HG03378 (cell line): Measurements from ENCODE around the gene PTPRN2.
"Not testable (repeated sequence)": the region's sequence is repeated elsewhere in the genome, so short reads cannot be mapped to it uniquely, and the experiment has no call there.

Experiments used
- ATAC-seq: cut with Tn5 transposase; IDR thresholded peaks from one replicate; pipeline ENCODE4 v1.9.1; 2021; ENCODE audit warnings: mild to moderate bottlenecking, moderate library complexity; ENCODE audit not compliant: unreplicated experiment

Gene PTPRN2

DNA sequence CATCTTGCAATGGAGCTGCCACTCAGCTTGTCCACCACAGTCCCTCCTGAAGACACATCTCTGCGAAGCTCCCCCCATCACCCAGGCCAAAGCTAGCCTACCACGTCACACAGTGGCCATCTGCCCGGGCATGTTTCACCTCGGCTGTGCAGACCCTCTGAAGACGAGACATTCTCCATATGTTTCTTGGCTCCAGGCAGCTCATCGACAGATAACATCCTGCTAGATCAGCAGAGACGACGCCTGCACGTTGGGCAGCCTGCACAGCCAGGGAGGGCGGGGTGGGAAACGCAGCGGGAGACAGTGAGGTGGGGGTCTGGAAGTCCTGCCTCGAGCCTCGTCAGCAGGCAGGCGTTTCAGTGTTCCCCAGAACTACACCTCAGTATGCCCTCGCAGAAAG is 53.0 kb downstream of the PTPRN2 start:
- no peak for ATAC-seq

- ATAC-seq: not testable (repeated sequence)
Observed at GRCh38 chr7:158534134-158534515, 53.5 kb downstream of the PTPRN2 start.

DNA sequence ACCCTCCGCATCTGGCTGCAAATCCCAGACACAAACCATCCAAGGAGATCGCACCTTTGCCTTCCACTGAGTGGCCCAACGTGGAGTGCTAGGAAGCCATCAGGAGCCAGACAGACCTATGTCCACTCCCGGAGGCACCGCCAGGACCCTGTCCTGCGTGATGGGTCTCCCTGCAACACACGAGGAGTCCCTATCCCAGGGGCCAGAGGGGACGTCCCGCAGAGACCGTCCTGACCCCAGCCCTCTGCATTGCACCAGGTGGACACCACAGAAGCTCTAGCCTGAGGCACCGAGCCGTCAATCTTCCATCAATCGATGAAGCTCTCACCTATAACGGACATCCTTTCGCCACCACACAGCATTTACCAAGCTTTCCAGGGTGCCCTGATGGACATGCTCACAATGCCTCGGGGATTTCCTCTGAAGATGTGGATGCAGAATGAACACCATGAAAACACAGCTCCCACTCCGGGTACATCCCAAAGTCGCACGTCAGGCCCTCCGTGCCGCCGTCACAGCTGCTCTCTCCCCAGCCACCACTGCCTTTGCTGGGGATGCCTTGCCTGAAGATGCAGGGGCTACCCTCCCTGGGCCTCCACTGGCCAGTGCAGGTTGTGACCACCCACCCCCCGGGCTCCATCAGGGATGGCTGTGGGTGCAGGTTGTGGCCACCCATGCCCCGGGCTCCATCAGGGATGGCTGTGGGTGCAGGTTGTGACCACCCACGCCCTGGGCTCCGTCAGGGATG is 54.1 kb downstream of the PTPRN2 start:
- no peak for ATAC-seq

GRCh38 chr7:158532093-158532627 is 55.5 kb downstream of the PTPRN2 start:
- ATAC-seq: no peak

- ATAC-seq: no peak
Observed at GRCh38 chr7:158531661-158532060, 56.0 kb downstream of the PTPRN2 start.

DNA sequence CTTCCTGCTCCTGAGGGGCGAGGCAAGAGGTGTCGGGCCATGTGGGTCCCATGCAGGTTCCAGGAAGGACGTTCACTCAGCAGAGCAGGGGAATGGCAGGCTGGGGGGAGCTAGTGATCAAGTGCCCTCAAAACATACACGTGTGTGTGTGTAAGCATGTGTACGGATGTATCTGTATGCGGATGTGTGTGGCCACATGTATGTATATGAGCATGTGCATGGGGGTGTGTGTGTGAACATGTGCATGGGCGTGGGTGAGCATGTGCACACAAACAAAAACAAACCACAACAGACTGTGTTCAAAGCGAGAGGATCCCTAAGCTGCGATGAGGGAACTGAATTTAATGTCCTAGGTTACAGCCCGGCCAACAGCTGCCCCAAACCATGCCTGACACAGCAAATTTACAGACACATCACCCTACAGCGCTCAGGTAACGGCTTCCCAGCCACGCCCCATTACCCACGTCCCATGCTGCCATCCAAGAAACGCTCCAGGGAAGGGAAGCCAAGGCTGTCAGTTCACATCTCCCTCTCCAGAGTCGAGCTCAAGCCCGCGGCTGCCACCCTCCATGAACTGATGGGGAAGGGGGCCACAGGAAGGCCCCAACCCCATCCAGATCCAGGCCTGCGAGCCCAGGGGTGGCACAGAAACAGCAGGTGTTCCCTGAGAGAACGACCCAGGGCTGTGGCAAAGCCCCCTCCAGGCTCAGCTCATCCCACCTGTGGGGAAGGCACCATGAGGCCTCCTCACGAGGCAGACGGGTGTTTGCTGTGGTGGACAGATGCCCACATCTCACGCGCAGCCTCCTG is 56.6 kb downstream of the PTPRN2 start:
- no peak for ATAC-seq

DNA sequence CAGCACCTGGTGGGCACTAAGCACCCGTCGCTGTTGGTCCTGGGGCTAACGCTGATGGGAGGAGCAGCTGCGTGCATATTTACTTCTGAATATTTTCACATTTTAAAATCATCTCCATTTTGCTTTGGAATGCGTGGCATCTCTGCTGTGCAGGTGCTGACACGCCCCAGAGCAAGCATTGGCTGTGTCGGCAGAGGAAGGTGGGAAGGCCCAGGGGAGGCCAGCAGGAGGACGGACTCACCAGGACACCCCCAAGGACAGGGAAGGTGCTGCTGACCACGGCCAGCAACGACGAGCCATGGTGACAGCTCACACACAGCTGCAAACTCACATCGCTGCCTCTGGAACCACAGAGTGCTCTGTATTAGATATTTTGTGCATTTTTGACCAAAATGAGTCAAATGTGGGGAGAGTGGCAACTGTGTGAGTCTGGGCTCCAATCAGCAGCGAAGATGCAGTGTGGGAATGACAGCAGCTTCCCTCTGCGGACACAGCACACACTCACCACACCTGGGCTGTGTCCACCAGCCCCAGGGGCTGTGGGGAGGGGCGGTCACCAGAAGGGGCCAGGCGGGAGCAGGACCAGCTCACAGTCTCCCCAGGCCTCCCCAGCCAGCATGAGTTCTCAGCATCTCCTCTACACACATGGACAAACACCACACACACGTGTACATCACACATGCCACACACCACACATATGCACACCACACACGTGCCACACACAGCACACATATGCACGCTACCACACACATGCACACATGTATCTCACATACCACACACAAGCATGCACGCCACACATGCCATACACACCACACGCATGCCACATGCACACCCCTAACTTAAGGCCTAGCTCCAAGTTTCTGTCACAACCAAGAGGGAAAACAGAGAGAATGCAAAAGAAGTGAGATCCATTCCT is 58.2 kb downstream of the PTPRN2 start:
- no peak for ATAC-seq

- ATAC-seq: no peak
Observed at GRCh38 chr7:158527915-158528502, 59.6 kb downstream of the PTPRN2 start.

DNA sequence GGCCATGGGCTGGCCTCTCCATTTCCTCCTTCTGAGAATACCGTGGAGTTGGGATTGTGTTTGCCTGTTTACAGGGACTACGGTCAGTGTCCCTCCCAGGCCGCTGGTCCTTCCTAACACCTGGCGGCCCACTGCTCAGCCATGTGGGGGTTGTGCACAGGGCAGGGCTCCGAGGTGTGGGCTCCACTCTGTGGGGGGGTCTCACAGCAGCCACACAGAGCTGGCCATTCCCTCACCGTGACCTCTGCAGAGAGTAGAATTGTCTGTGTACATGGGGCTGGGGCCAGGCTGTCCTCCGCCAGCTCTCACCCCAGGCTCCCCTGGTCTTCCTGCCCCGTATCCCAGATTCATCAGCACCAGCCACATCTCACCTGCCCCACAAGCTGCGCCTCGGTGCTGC is 60.1 kb downstream of the PTPRN2 start:
- no peak for ATAC-seq

- ATAC-seq: no peak
Observed at GRCh38 chr7:158527038-158527437, 60.6 kb downstream of the PTPRN2 start.

DNA sequence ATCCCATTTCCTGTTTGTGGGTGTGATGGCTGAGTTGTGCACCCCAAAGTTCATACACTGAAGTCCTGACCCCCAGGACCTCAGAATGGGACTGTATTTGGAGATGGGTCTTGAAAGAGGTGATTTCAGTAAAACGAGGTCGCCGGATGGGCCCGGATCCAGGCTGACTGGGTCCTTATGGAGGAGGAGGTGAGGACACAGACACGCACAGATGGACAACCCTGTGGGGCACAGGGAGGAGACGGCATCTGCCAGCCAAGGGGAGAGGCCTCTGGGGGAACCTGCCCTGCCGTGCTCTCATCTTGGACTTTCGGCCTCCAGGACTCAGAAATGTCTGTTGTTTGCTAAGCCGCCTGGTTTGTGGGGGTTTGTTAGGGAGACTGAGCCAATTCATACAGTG is 61.1 kb downstream of the PTPRN2 start:
- no peak for ATAC-seq

- ATAC-seq: no peak
Observed at GRCh38 chr7:158525648-158526484, 61.8 kb downstream of the PTPRN2 start.

- no peak for ATAC-seq
Observed at GRCh38 chr7:158524749-158525635, 62.6 kb downstream of the PTPRN2 start.

GRCh38 chr7:158524286-158524685 is 63.3 kb downstream of the PTPRN2 start:
- not testable (repeated sequence) for ATAC-seq

GRCh38 chr7:158523877-158524276 is 63.7 kb downstream of the PTPRN2 start:
- ATAC-seq: not testable (repeated sequence)

DNA sequence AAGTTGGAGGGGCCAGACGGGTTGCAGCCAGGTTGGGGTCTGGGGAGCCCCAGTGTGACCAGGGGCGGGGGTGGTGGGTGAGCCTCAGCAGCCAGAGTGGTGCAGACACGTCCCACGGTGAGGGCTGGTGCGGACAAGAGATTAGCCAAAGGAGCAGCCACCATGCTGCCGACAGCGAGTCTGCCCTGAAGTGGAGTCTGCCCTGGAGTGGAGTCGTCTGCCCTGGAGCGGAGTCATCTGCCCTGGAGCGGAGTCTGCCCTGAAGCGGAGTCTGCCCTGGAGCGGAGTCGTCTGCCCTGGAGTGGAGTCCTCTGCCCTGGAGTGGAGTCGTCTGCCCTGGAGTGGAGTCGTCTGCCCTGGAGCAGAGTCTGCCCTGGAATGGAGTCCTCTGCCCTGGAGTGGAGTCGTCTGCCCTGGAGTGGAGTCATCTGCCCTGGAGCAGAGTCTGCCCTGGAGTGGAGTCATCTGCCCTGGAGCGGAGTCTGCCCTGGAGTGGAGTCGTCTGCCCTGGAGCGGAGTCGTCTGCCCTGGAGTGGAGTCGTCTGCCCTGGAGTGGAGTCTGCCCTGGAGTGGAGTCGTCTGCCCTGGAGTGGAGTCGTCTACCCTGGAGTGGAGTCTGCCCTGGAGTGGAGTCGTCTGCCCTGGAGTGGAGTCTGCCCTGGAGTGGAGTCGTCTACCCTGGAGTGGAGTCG is 64.3 kb downstream of the PTPRN2 start:
- not testable (repeated sequence) for ATAC-seq

DNA sequence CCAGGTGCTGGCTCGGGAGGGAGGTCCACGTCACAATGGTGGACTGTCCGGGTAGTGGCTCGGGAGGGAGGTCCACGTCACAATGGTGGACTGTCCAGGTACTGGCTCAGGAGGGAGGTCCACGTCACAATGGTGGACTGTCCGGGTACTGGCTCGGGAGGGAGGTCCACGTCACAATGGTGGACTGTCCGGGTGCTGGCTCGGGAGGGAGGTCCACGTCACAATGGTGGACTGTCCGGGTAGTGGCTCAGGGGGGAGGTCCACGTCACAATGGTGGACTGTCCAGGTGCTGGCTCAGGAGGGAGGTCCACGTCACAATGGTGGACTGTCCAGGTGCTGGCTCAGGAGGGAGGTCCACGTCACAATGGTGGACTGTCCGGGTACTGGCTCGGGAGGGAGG is 65.8 kb downstream of the PTPRN2 start:
- not testable (repeated sequence) for ATAC-seq

GRCh38 chr7:158520825-158521224 is 66.8 kb downstream of the PTPRN2 start:
- ATAC-seq: no peak
